Suprapubic skin (tissue), 4 donors: Measurements from ENCODE around the gene TRMT61A. TPM values are rescaled to one million over a fixed set of nuclear protein-coding genes. Genes with fewer than 3 reads are reported as not detected.

Source experiments
- DNase-seq, 2 donors: peaks; one replicate each; pipeline ENCODE4 v3.0.0-alpha.2; 2019; ENCODE audit warnings: low spot score in 2 of 2
- H3K27ac ChIP-seq: fragments of 200-600 bp; sonication (generic); one replicate; pipeline ENCODE4 v1.5.1; 2019
- H3K27me3 ChIP-seq: fragments of 200-600 bp; sonication (generic); one replicate; pipeline ENCODE4 v1.5.1; 2019
- H3K36me3 ChIP-seq: fragments of 200-600 bp; sonication (generic); one replicate; pipeline ENCODE4 v1.5.1; 2019
- H3K4me1 ChIP-seq: fragments of 200-600 bp; sonication (generic); one replicate; pipeline ENCODE4 v1.5.1; 2019
- H3K4me3 ChIP-seq: fragments of 200-600 bp; sonication (generic); one replicate; pipeline ENCODE4 v1.5.1; 2019; ENCODE audit warnings: mild to moderate bottlenecking
- H3K9me3 ChIP-seq: fragments of 200-600 bp; sonication (generic); one replicate; pipeline ENCODE4 v1.5.1; 2019
- EP300 ChIP-seq: sonication (generic); formaldehyde crosslinking; IDR thresholded peaks from one replicate; pipeline ENCODE4 v1.6.1; 2017; ENCODE audit warnings: antibody characterized with exemption
- POLR2A ChIP-seq, 2 donors: fragments of 450-650 bp; IDR thresholded peaks; one replicate each; pipeline ENCODE4 v1.6.1; 2017; ENCODE audit warnings: antibody characterized with exemption in 2 of 2, mild to moderate bottlenecking in 2 of 2, moderate library complexity in 2 of 2
- POLR2AphosphoS5 ChIP-seq, 3 donors: sonication (generic); formaldehyde crosslinking; IDR thresholded peaks; one replicate each; pipeline ENCODE4 v1.6.1; 2017; ENCODE audit warnings: antibody characterized with exemption in 3 of 3
- WGBS: methylation state at CpG from one replicate; pipeline ENCODE4 v1.1.5; 2018; 5-methylcytosine and 5-hydroxymethylcytosine counted together
- total RNA-seq, 4 donors: library from RNA; depleted of rRNA; stranded (reverse); fragments of >200 nt; gene quantifications; one replicate each; pipeline ENCODE4 v1.1.0, GENCODE V29; 2016
- TF ChIP-seq, protein P1 (sequence below), 2 donors: fragments of 200-600 bp in 1 of 2; fragments of 450-650 bp in 1 of 2; sonication (generic) in 1 of 2; IDR thresholded peaks; one replicate each; pipeline ENCODE4 v1.5.1; 2016 to 2019; ENCODE audit warnings: antibody characterized with exemption in 2 of 2, mild to moderate bottlenecking in 1 of 2, moderate library complexity in 1 of 2

Gene TRMT61A
- total RNA-seq, 4 donors from 2014 or later: 15.9 to 21.9 (median 18.5) TPM

GRCh38 chr14:103514596-103515421 is 14.2 kb upstream of the TRMT61A start:
- H3K27me3 ChIP-seq: no peaks in the 10 kb centered on the region
- no peak for TF ChIP-seq POLR2A (IDR thresholded peaks at IDR 0.05)
- TF ChIP-seq, protein P1, sequence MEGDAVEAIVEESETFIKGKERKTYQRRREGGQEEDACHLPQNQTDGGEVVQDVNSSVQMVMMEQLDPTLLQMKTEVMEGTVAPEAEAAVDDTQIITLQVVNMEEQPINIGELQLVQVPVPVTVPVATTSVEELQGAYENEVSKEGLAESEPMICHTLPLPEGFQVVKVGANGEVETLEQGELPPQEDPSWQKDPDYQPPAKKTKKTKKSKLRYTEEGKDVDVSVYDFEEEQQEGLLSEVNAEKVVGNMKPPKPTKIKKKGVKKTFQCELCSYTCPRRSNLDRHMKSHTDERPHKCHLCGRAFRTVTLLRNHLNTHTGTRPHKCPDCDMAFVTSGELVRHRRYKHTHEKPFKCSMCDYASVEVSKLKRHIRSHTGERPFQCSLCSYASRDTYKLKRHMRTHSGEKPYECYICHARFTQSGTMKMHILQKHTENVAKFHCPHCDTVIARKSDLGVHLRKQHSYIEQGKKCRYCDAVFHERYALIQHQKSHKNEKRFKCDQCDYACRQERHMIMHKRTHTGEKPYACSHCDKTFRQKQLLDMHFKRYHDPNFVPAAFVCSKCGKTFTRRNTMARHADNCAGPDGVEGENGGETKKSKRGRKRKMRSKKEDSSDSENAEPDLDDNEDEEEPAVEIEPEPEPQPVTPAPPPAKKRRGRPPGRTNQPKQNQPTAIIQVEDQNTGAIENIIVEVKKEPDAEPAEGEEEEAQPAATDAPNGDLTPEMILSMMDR (IDR thresholded peaks at IDR 0.05): no peak
- no peak for TF ChIP-seq POLR2AphosphoS5 (IDR thresholded peaks at IDR 0.05)
- TF ChIP-seq EP300: no peak
- H3K9me3 ChIP-seq: no peaks in the 10 kb centered on the region
- H3K27ac ChIP-seq: no peak overlapping the region
- peak in 1 of 2 donors; percentile 58 for DNase-seq
- H3K4me3 ChIP-seq: no peak overlapping the region
- H3K4me1 ChIP-seq: peaks cover 70% of the 10 kb centered on the region
- WGBS: 57% methylated on average over 12 of the region's 18 CpGs
- H3K36me3 ChIP-seq: peaks cover 5% of the 10 kb centered on the region

DNA sequence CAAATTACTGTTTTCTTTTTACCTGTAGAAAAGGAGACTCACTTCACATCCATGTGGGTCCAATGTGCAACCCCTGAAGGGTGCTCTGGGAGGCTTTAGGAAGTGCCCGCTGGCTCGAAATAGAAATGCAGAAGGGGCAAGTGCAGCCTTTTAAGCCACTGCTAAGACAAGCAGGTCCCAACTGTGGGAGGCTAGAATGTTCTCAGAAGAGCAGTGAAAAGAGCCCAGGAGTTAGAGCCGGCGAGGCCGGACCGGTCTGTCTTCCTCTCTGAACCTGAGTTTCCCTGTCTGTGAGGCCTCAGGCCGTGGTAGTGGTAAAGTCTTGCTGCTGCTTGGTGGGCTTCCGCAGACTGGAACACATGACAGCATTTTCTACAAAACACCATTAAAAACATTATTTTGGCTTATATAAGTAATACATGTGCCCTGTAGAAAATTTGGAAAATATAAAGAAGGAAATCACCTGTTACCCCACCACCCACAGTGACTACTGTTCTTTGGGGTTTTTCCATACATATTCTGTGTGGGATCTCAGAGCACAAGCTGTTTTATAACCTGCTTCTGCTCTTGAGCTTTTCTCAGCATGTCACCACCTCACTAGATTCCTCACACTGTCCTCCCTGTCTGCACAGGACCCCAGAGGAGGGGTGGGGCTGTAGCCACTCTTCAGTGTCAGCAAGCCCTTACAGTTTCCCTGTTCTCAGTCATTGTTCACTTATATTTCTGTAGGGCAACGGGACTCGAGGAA is 12.4 kb upstream of the TRMT61A start:
- Histone ChIP-seq H3K4me1 (peaks cover 88% of the 10 kb centered on the region), H3K36me3 (no peaks in the 10 kb centered on the region), H3K27ac (peak overlapping the region; percentile 16), H3K9me3 (no peaks in the 10 kb centered on the region), H3K4me3 (no peak overlapping the region), H3K27me3 (no peaks in the 10 kb centered on the region)
- 49% methylated on average over 10 of the region's 10 CpGs for WGBS
- DNase-seq: no peak
- TF ChIP-seq, protein P1 (IDR thresholded peaks at IDR 0.05): no peak
- TF ChIP-seq POLR2AphosphoS5 (IDR thresholded peaks at IDR 0.05): no peak
- no peak for TF ChIP-seq POLR2A (IDR thresholded peaks at IDR 0.05)
- no peak for TF ChIP-seq EP300

DNA sequence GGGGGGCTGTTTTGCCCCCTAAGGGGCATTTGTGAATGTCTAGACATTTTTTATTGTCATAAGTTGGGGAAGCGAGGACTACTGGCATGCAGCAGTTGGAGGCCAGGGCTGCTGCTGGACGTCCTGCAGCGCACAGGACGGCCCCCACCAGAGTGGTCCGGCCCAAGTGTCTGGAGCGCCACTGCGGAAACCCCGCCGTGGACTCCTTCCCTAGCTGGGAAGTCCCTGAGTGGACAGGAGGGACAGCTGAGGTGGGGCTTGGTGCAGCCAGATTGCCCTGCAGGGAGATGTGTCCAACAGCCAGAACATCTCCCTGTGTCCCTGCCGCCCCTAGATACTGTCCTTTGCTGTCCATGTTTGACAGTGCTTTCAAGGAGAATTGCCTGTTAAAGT is 11.8 kb upstream of the TRMT61A start:
- no peak overlapping the region for H3K27ac ChIP-seq
- no peak for TF ChIP-seq EP300
- no peak for TF ChIP-seq POLR2AphosphoS5 (IDR thresholded peaks at IDR 0.05)
- TF ChIP-seq, protein P1 (IDR thresholded peaks at IDR 0.05): no peak
- TF ChIP-seq POLR2A (IDR thresholded peaks at IDR 0.05): no peak
- no peak for DNase-seq
- no peak overlapping the region for H3K4me3 ChIP-seq
- WGBS: 87% methylated on average over 10 of the region's 10 CpGs
- peaks cover 93% of the 10 kb centered on the region for H3K4me1 ChIP-seq
- no peaks in the 10 kb centered on the region for H3K9me3 ChIP-seq
- peaks cover 5% of the 10 kb centered on the region for H3K27me3 ChIP-seq
- H3K36me3 ChIP-seq: no peaks in the 10 kb centered on the region

DNA sequence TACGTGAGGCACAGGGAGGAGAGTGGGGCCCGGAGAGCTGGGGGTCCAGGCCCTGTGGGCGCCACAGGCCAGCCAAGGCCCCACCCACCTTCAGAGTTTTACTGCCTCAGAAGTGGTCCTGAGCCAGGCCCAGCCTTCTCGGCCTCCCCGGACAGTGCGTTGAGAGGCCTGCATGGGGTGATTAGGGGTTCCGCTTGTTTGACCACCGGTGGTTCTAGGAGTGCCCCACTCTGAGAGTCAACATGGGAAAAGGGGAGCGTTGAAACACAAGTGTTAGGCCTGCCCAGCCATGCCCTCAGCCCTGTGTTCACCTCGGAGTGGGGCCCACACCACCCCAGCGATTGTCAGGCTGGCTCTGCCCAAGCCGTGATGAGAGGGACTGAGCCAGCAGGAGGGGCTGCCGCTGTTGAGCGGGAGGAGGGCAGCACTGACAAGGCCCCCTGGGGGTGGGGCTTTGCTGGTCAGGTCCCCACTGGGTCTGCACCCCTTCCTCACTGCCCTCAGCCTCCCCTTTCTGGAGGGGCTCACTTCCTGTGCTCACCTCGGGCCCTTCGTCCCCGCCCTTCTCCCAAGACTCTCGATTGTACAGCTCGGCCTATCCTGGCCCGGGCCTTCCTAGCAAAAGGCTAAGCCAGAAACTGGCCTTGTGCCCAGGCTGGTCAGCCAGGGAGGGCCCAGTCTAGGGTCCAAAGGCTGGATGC is 11.1 kb upstream of the TRMT61A start:
- DNase-seq: peak in 1 of 2 donors; percentile 64
- 33% methylated on average over 18 of the region's 20 CpGs for WGBS
- H3K4me1 ChIP-seq: peaks cover 94% of the 10 kb centered on the region
- no peaks in the 10 kb centered on the region for H3K36me3 ChIP-seq
- TF ChIP-seq POLR2A (IDR thresholded peaks at IDR 0.05) (no peak), EP300 (no peak), POLR2AphosphoS5 (IDR thresholded peaks at IDR 0.05) (no peak)
- TF ChIP-seq, protein P1 (IDR thresholded peaks at IDR 0.05): no peak
- peaks cover 6% of the 10 kb centered on the region for H3K27me3 ChIP-seq
- H3K27ac ChIP-seq: no peak overlapping the region
- H3K9me3 ChIP-seq: no peaks in the 10 kb centered on the region
- H3K4me3 ChIP-seq: no peak overlapping the region
